Peyer's patch (tissue), 4 donors: Measurements from ENCODE around the gene TGM5. TPM values are rescaled to one million over a fixed set of nuclear protein-coding genes. Genes with fewer than 3 reads are reported as not detected.

Experiments used
- DNase-seq, 3 donors: peaks; one replicate each; pipeline ENCODE4 v3.0.0-alpha.2; 2017 to 2019
- H3K27ac ChIP-seq, 4 donors: fragments of 200-600 bp; sonication (generic); one replicate each; pipeline ENCODE4 v1.5.1; 2016 to 2019
- H3K27me3 ChIP-seq, 2 donors: fragments of 200-600 bp; sonication (generic); one replicate each; pipeline ENCODE4 v1.5.1; 2019
- H3K36me3 ChIP-seq, 3 donors: fragments of 200-600 bp; sonication (generic); one replicate each; pipeline ENCODE4 v1.5.1; 2016 to 2019
- H3K4me1 ChIP-seq, 4 donors: fragments of 200-600 bp; sonication (generic); one replicate each; pipeline ENCODE4 v1.5.1; 2016 to 2019
- H3K4me3 ChIP-seq, 4 donors: fragments of 200-600 bp; sonication (generic); 1 replicate in 3 of 4; 2 replicates in 1 of 4; pipeline ENCODE4 v1.5.1; 2016 to 2019; ENCODE audit warnings: mild to moderate bottlenecking in 1 of 4
- H3K9me3 ChIP-seq, 4 donors: fragments of 200-600 bp; sonication (generic); one replicate each; pipeline ENCODE4 v1.5.1; 2016 to 2019; ENCODE audit warnings: mild to moderate bottlenecking in 1 of 4
- POLR2A ChIP-seq, 2 donors: fragments of 450-650 bp; IDR thresholded peaks; one replicate each; pipeline ENCODE4 v1.5.1; 2017; ENCODE audit warnings: antibody characterized with exemption in 2 of 2, mild to moderate bottlenecking in 2 of 2, moderate library complexity in 2 of 2
- total RNA-seq, 4 donors: library from RNA; depleted of rRNA; stranded (reverse); fragments of >200 nt; gene quantifications; one replicate each; pipeline ENCODE4 v1.1.0, GENCODE V29; 2016
- TF ChIP-seq, protein P1 (sequence below), 6 experiments: fragments of 450-650 bp in 4 of 6; fragments of 200-600 bp in 2 of 6; sonication (generic) in 1 of 6; IDR thresholded peaks; one replicate each; pipeline ENCODE4 v1.5.1; 2017 to 2019; ENCODE audit warnings: antibody characterized with exemption in 6 of 6, mild to moderate bottlenecking in 3 of 6, moderate library complexity in 1 of 6

The TGM5 gene
- total RNA-seq, 4 donors from 2014 or later: not detected

DNA sequence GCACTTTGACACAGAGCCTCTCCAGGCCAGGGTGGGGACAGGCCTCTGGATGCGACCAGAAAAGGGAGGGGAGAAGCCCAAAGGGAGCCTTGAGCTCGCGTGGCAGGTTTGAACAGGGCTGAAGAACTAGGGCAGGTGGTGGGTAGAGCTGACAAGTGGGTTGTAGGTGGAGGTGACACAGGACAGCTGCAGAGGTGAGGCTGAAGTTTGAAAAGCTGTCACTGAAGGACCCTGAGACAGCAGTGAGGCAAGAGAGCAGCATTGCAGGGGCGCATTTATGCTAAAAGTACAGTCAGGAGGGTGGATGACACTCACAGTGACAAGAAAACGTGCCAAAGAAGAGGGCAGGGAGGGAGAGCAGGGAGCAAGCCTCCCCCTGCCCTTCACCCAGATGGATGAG lies 24.1 kb downstream of the TGM5 start:
- H3K4me1 ChIP-seq: no peaks in the 10 kb centered on the region
- H3K4me3 ChIP-seq: no peak overlapping the region
- no peak for TF ChIP-seq POLR2A (IDR thresholded peaks at IDR 0.05)
- no peaks in the 10 kb centered on the region for H3K36me3 ChIP-seq
- no peak for DNase-seq
- H3K27me3 ChIP-seq: no peaks in the 10 kb centered on the region
- H3K9me3 ChIP-seq: no peaks in the 10 kb centered on the region
- no peak overlapping the region for H3K27ac ChIP-seq

DNA sequence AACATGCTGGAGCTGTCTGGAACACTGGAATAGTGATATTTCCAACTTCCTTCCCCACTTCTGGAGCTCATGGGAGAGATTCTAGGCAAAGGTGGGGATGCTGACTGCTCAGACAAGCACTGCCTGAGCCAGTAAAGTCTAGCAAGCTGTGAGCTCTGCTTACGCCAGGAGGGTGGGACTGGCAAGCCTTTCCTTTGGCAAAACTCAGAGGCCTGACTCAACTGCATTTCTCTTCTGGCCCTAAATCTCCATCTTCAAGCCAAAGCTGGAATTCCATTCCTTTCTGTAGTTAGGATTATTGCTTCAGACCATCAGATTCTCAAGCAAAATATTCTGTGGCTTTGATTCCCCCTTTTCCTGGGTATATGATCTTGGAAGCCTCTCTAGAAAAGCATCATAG lies 25.6 kb downstream of the TGM5 start:
- Histone ChIP-seq H3K36me3 (no peaks in the 10 kb centered on the region), H3K4me1 (no peaks in the 10 kb centered on the region), H3K4me3 (no peak overlapping the region), H3K27me3 (no peaks in the 10 kb centered on the region), H3K27ac (no peak overlapping the region), H3K9me3 (no peaks in the 10 kb centered on the region)
- DNase-seq: no peak
- TF ChIP-seq, protein P1, sequence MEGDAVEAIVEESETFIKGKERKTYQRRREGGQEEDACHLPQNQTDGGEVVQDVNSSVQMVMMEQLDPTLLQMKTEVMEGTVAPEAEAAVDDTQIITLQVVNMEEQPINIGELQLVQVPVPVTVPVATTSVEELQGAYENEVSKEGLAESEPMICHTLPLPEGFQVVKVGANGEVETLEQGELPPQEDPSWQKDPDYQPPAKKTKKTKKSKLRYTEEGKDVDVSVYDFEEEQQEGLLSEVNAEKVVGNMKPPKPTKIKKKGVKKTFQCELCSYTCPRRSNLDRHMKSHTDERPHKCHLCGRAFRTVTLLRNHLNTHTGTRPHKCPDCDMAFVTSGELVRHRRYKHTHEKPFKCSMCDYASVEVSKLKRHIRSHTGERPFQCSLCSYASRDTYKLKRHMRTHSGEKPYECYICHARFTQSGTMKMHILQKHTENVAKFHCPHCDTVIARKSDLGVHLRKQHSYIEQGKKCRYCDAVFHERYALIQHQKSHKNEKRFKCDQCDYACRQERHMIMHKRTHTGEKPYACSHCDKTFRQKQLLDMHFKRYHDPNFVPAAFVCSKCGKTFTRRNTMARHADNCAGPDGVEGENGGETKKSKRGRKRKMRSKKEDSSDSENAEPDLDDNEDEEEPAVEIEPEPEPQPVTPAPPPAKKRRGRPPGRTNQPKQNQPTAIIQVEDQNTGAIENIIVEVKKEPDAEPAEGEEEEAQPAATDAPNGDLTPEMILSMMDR (IDR thresholded peaks at IDR 0.05): no peak
- no peak for TF ChIP-seq POLR2A (IDR thresholded peaks at IDR 0.05)

DNA sequence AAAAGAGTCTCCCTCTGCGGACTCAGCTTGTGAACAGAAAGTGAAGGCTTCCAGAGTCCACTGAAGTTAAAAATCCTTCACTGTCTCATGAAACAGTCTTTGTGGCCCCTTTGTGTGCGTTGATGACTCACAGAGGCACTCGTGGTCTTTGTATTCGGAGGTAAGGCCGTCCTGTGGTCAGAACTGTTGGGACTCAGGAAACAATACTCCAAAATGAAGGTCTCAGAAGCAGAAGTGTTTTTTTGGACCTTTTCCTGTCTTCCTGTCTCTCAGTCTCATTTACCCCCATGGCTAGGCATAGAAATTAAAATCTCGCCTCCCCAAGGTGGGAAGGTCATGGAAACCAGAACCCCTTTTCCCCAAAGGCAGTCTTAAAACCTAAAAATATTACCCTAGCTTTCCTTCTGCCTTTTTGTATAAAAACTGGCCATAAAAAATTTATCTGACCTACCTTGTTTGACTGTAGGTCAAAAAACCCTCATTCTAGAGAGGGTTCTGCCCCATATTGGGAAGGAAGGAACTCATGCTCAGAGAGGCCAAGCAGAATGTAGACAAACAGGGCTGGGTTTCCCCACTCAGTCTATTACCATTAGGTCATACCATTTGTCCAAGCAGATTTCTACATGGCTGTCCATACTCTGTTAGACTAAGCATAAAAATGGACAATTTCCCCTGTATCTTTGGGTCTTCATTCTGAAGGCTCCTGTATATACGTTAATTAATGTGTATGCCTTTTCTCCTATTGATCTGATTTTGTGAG lies 26.8 kb downstream of the TGM5 start:
- Histone ChIP-seq H3K36me3 (no peaks in the 10 kb centered on the region), H3K27me3 (no peaks in the 10 kb centered on the region), H3K9me3 (no peaks in the 10 kb centered on the region), H3K4me1 (no peaks in the 10 kb centered on the region), H3K4me3 (no peak overlapping the region), H3K27ac (no peak overlapping the region)
- TF ChIP-seq, protein P1 (IDR thresholded peaks at IDR 0.05): no peak
- no peak for TF ChIP-seq POLR2A (IDR thresholded peaks at IDR 0.05)
- DNase-seq: no peak

DNA sequence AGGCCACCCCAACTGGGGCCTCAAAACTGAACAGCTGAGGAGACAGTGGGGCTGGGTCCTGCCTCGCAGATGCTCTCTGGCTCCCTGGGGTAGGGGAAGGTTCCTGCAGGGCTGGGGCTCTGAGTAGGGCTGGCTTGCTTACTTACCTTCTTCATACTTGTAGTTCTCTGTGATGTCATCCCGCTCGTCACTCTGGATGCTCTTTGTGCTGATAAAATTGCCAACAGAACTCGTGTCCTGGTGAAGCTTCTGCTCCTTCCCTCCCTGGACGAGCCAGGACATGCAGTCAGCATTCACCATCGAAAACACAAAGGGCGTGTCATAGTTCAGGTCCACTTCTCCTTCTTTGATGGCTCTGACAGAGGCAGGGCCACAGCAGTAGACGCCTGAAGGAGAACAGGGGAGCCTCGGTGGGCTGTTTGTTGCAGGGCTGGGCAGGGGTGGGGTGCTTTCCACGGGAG lies 28.0 kb downstream of the TGM5 start:
- DNase-seq: no peak
- H3K9me3 ChIP-seq: no peaks in the 10 kb centered on the region
- no peaks in the 10 kb centered on the region for H3K27me3 ChIP-seq
- TF ChIP-seq, protein P1 (IDR thresholded peaks at IDR 0.05): no peak
- no peak for TF ChIP-seq POLR2A (IDR thresholded peaks at IDR 0.05)
- H3K27ac ChIP-seq: no peak overlapping the region
- H3K4me3 ChIP-seq: no peak overlapping the region
- H3K36me3 ChIP-seq: no peaks in the 10 kb centered on the region
- H3K4me1 ChIP-seq: no peaks in the 10 kb centered on the region

DNA sequence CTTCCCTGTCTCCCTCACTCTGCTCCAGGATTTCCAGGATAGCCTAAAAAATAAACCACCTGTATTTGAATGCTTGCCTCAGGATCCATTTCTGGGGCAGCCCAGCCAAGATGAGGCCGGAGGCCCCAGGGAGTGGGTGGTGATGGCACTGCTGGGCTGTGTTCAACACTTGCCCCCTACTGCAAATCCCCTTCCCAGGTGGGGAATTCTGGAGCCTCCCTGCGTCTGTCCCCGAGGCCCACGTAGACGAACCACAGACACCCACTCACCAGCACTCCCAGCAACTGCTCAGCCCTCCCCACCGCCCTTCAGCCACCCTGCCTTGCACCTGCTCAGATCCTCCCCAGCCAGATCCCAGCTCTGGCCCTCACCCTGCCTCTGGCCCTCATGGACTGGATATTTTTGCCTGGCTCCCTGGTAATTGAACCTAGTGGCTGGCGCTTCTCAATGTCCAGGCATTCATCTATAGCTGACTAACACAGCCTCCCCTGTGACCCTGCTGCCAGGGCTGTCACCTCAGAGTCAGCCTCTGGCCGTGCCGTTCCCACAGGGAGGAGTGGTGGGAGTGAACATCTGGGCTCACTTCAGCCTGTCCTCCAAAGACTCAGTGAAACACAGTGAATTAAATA lies 28.8 kb downstream of the TGM5 start:
- H3K4me1 ChIP-seq: no peaks in the 10 kb centered on the region
- no peak overlapping the region for H3K4me3 ChIP-seq
- TF ChIP-seq, protein P1 (IDR thresholded peaks at IDR 0.05): no peak
- no peak for TF ChIP-seq POLR2A (IDR thresholded peaks at IDR 0.05)
- no peaks in the 10 kb centered on the region for H3K36me3 ChIP-seq
- DNase-seq: no peak
- H3K27ac ChIP-seq: no peak overlapping the region
- H3K9me3 ChIP-seq: no peaks in the 10 kb centered on the region
- H3K27me3 ChIP-seq: no peaks in the 10 kb centered on the region

DNA sequence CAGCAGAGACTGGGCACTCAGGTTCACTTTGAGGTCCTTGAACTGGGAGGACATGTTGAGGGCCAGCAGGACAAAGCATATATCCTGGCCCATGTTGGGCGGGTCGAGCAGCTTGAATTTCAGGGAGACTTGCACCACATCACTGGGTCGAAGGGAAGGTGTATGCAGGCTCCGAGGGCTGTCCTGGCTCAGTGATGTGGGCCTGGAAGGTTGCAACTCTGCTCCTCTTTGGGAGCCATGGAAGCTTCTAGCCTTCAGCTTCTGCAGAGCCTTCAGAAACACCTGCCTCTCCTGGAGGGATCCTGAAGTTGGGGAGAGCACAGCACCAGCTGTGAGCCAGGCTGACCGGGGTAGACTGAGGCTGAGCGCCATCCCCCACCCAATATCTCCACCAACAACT lies 31.2 kb downstream of the TGM5 start:
- H3K27ac ChIP-seq: no peak overlapping the region
- H3K4me1 ChIP-seq: no peaks in the 10 kb centered on the region
- no peak overlapping the region for H3K4me3 ChIP-seq
- no peaks in the 10 kb centered on the region for H3K9me3 ChIP-seq
- H3K27me3 ChIP-seq: no peaks in the 10 kb centered on the region
- no peak for DNase-seq
- TF ChIP-seq, protein P1 (IDR thresholded peaks at IDR 0.05): no peak
- TF ChIP-seq POLR2A (IDR thresholded peaks at IDR 0.05): no peak
- H3K36me3 ChIP-seq: no peaks in the 10 kb centered on the region
